K562 (cell line): ENCODE results near the gene TMEM72. TPM values are rescaled to one million over a fixed set of nuclear protein-coding genes. Genes with fewer than 3 reads are reported as not detected.

ENCODE experiments used
- ATAC-seq: fragments of 200-7000 bp; cut with Tn5 transposase; 3 replicates; pipeline ENCODE4 v1.9.1; 2020; ENCODE audit warnings: moderate library complexity
- BruUV-seq: library from RNA; stranded (reverse); fragments of 400-500 nt; replicated peaks from 2 replicates; lab custom pipeline; 2021; lab: Mats Ljungman, UMichigan
- CTCF ChIA-PET: fragments of 300-600 bp; formaldehyde crosslinking; extraction: SDS; loops from one replicate; lab custom pipeline; 2021; ENCODE audit warnings: low intra/inter-chr PET ratio; lab: Yijun Ruan, JAX
- POLR2A ChIA-PET: fragments of 300-600, 350-650 bp; sonication (Branson Sonifier 250); formaldehyde crosslinking; extraction: SDS; loops from one replicate; lab custom pipeline; 2021; ENCODE audit warnings: antibody characterized with exemption, inconsistent platforms; lab: Yijun Ruan, JAX
- DNase-seq, 4 experiments: peaks; one replicate each; pipeline versions ENCODE4 v3.0.0 to v3.0.0-alpha.2; 2011 to 2018; ENCODE audit warnings: low spot score in 3 of 4, mixed read lengths in 3 of 4; ENCODE audit errors: extremely low read depth in 1 of 4
- FAIRE-seq: peaks from 2 replicates; lab custom pipeline; 2011; peaks lifted over from hg19 to GRCh38; lab: Jason Lieb, UNC
- H2AFZ ChIP-seq: 2 replicates; pipeline ENCODE4 v1.6.0; 2011; ENCODE audit warnings: low read depth, low read length, control low read depth, inconsistent platforms
- H3K27ac ChIP-seq: fragments of 200-600 bp; 3 replicates; pipeline ENCODE4 v1.8.0; 2011; ENCODE audit warnings: low read depth, mild to moderate bottlenecking, control low read depth, inconsistent platforms, low read length, moderate library complexity, mixed read lengths; ENCODE audit errors: extremely low read depth
- H3K27me3 ChIP-seq, 2 experiments: fragments of 300-600 bp in 1 of 2; 2 replicates in 1 of 2; 3 replicates in 1 of 2; pipeline versions ENCODE4 v1.6.0 to v1.8.0; 2011; ENCODE audit warnings: inconsistent platforms in 2 of 2, low read length in 2 of 2, mild to moderate bottlenecking in 1 of 2, mixed read lengths in 1 of 2, moderate library complexity in 1 of 2; ENCODE audit not compliant: control insufficient read depth in 2 of 2, insufficient read depth in 2 of 2
- H3K36me3 ChIP-seq: fragments of 300-600 bp; 3 replicates; pipeline ENCODE4 v1.8.0; 2011; ENCODE audit warnings: mild to moderate bottlenecking, low read length, inconsistent platforms; ENCODE audit not compliant: control insufficient read depth, insufficient read depth
- H3K4me1 ChIP-seq, 2 experiments: fragments of 200-600 bp in 1 of 2; replicated peaks in 1 of 2; 2 replicates in 1 of 2; 3 replicates in 1 of 2; pipeline versions ENCODE4 v1.5.1 to v1.8.0; 2011; ENCODE audit warnings: inconsistent platforms in 2 of 2, low read length in 2 of 2, mild to moderate bottlenecking in 1 of 2, mixed read lengths in 1 of 2, moderate library complexity in 1 of 2; ENCODE audit not compliant: control insufficient read depth in 2 of 2, insufficient read depth in 2 of 2
- H3K4me2 ChIP-seq: 2 replicates; pipeline ENCODE4 v1.6.1; 2011; ENCODE audit warnings: low read length, control low read depth, inconsistent platforms, mixed read lengths; ENCODE audit not compliant: insufficient read depth
- H3K4me3 ChIP-seq: fragments of 200-600 bp; sonication (generic), shearing (Covaris generic); 2 replicates; pipeline ENCODE4 v1.5.1; 2016; ENCODE audit warnings: control low read depth, inconsistent platforms
- H3K79me2 ChIP-seq: fragments of 200-600 bp; 3 replicates; pipeline ENCODE4 v1.8.0; 2011; ENCODE audit warnings: low read length, inconsistent platforms; ENCODE audit not compliant: control insufficient read depth, insufficient read depth
- H3K9ac ChIP-seq, 2 experiments: 2 replicates each; pipeline versions ENCODE4 v1.6.0 to v1.6.1; 2011; ENCODE audit warnings: low read depth in 2 of 2, low read length in 2 of 2, control low read depth in 1 of 2, inconsistent platforms in 1 of 2, mild to moderate bottlenecking in 1 of 2, mixed read lengths in 1 of 2; ENCODE audit not compliant: insufficient read depth in 1 of 2
- H3K9me1 ChIP-seq: one replicate; pipeline ENCODE4 v1.6.0; 2011; ENCODE audit warnings: inconsistent platforms, mild to moderate bottlenecking, low read length, moderate library complexity; ENCODE audit not compliant: control insufficient read depth, insufficient read depth
- H3K9me3 ChIP-seq: replicated peaks from 2 replicates; pipeline ENCODE4 v1.5.1; 2011; ENCODE audit warnings: low read depth, low read length, inconsistent platforms; ENCODE audit not compliant: control insufficient read depth, insufficient read depth
- H4K20me1 ChIP-seq: replicated peaks from 2 replicates; pipeline ENCODE4 v1.6.1; 2011; ENCODE audit warnings: low read length, inconsistent platforms, mixed read lengths; ENCODE audit not compliant: control insufficient read depth, insufficient read depth
- ARID1B ChIP-seq: fragments of 450-650 bp; IDR thresholded peaks from 2 replicates; pipeline ENCODE4 v1.6.1; 2016; ENCODE audit warnings: antibody characterized with exemption, mild to moderate bottlenecking, inconsistent platforms
- CBFB ChIP-seq: sonication (generic); formaldehyde crosslinking; IDR thresholded peaks from 2 replicates; pipeline ENCODE4 v1.4.0; 2020; ENCODE audit warnings: mild to moderate bottlenecking, missing genetic modification reagents
- ESRRA ChIP-seq: fragments of 450-650 bp; IDR thresholded peaks from 2 replicates; pipeline ENCODE4 v1.6.1; 2014; ENCODE audit warnings: low read depth, mild to moderate bottlenecking, moderate library complexity, borderline replicate concordance
- GTF2F1 ChIP-seq: IDR thresholded peaks from 2 replicates; pipeline ENCODE4 v1.6.1; 2011; ENCODE audit warnings: low read depth, low read length, improper control_type of control experiment
- HDAC8 ChIP-seq: fragments of 450-650 bp; IDR thresholded peaks from 2 replicates; pipeline ENCODE4 v1.6.1; 2016; ENCODE audit warnings: mild to moderate bottlenecking, missing genetic modification characterization, moderate library complexity, missing compliant biosample characterization
- HMGN3 ChIP-seq: IDR thresholded peaks from 2 replicates; pipeline ENCODE4 v1.6.1; 2011; ENCODE audit warnings: borderline replicate concordance, low read depth, mild to moderate bottlenecking, mixed read lengths, low read length; ENCODE audit not compliant: insufficient read length; ENCODE audit errors: extremely low read depth
- NFE2L1 ChIP-seq: fragments of 450-650 bp; IDR thresholded peaks from 2 replicates; pipeline ENCODE4 v1.6.1; 2016; ENCODE audit warnings: missing genetic modification characterization, low read depth, mild to moderate bottlenecking, missing compliant biosample characterization, moderate library complexity, borderline replicate concordance
- NFXL1 ChIP-seq: fragments of 450-650 bp; formaldehyde crosslinking; IDR thresholded peaks from 2 replicates; pipeline ENCODE4 v1.4.0; 2021; ENCODE audit warnings: mild to moderate bottlenecking
- RFX1 ChIP-seq: fragments of 450-650 bp; IDR thresholded peaks from 2 replicates; pipeline ENCODE4 v1.6.1; 2016; ENCODE audit warnings: mild to moderate bottlenecking, moderate library complexity
- SOX6 ChIP-seq: fragments of 450-650 bp; IDR thresholded peaks from 2 replicates; pipeline ENCODE4 v1.6.1; 2014; ENCODE audit warnings: mild to moderate bottlenecking
- ZBTB8A ChIP-seq: fragments of 450-650 bp; IDR thresholded peaks from 2 replicates; pipeline ENCODE4 v1.6.1; 2018; ENCODE audit warnings: mild to moderate bottlenecking, moderate library complexity; ENCODE audit not compliant: partially characterized antibody
- ZNF174 ChIP-seq: fragments of 250-450 bp; sonication (Bioruptor Pico); IDR thresholded peaks from 2 replicates; pipeline ENCODE4 v1.4.0; 2020; ENCODE audit warnings: mild to moderate bottlenecking
- WGBS: fragments of 100-300 bp; shearing (Covaris generic); methylation state at CpG from one replicate; pipeline ENCODE4 v1.1.6; 2016; ENCODE audit warnings: low coverage, mixed read lengths; ENCODE audit not compliant: insufficient coverage; ENCODE audit errors: missing lambda C conversion rate; 5-methylcytosine and 5-hydroxymethylcytosine counted together
- in situ Hi-C: fragments of 300-500 bp; cut with MboI; formaldehyde crosslinking; loops from 4 replicates; pipeline ENCODE4 v1.15.0; 2018; ENCODE audit warnings: inconsistent platforms, mixed read lengths
- intact Hi-C: fragments of 100-400 bp; cut with micrococcal nuclease; formaldehyde crosslinking; loops from 2 replicates; pipeline ENCODE4 v1.14.2; 2022
- polyA plus RNA-seq, 8 experiments: library from polyadenylated mRNA; depleted of rRNA in 4 of 8; stranded (reverse) in 5 of 8; unstranded in 3 of 8; fragments of >200 nt; fragmentation: Nextera tagmentation in 2 of 8; fragmentation: Illumina TruSeq in 1 of 8; extraction: Ambion mirVana in 2 of 8; extraction: Trizol in 1 of 8; gene quantifications; 2 replicates each; pipeline versions ENCODE4 v1.2.1 to v1.2.3, GENCODE V29; 2011 to 2014; ENCODE audit warnings: inconsistent platforms in 1 of 8, missing spikeins in 1 of 8
- total RNA-seq, 7 experiments: library from RNA; depleted of rRNA in 6 of 7; stranded (reverse); fragments of >200 nt in 6 of 7; fragmentation: Illumina TruSeq in 2 of 7; extraction: Trizol in 2 of 7; gene quantifications; 2 replicates each; pipeline versions ENCODE4 v1.2.1 to v1.2.3, GENCODE V29; 2011 to 2021; ENCODE audit warnings: low replicate concordance in 1 of 7

Gene TMEM72
- total and polyA plus RNA-seq, 9 of the 15 experiments (the other 6 are each of a cell fraction or from before 2014, with no cell fraction given): not detected

- under 1% methylated on average over 18 of the region's 18 CpGs for WGBS
- POLR2A ChIA-PET: interaction anchor here (1.2 kb wide), 1 partner anchor 10 kb away, joined by 4 read pairs; no protein-coding TSS in a partner anchor
- DNase-seq: no peak
These were observed 23.5 kb downstream of the TMEM72 start for GRCh38 chr10:44934416-44935200.

GRCh38 chr10:44935201-44935965 is 24.2 kb downstream of the TMEM72 start:
- Histone ChIP-seq H3K36me3 (no peaks in the 10 kb centered on the region), H3K79me2 (no peaks in the 10 kb centered on the region), H3K27me3 (peaks cover 9 to 39% of the 10 kb centered on the region in 2 experiments; a peak in 4 of 5 replicates), H3K9ac (no peak overlapping the region), H3K4me2 (no peak overlapping the region), H3K4me3 (no peak overlapping the region), H4K20me1 (peaks cover 2% of the 10 kb centered on the region; the same call in 1 of the 2 replicates), H3K9me3 (no peaks in the 10 kb centered on the region), H3K4me1 (no peaks in the 10 kb centered on the region), H3K27ac (no peak overlapping the region), H3K9me1 (no peaks in the 10 kb centered on the region), H2AFZ (no peak overlapping the region)
- ATAC-seq (no peak), DNase-seq (no peak), FAIRE-seq (no peak)
- POLR2A ChIA-PET: interaction anchor here (1.1 to 1.2 kb wide), 2 partner anchors 9 to 15 kb away, joined by 3 to 4 read pairs; no protein-coding TSS in a partner anchor
- intact Hi-C loops: no loop called here
- CTCF ChIA-PET: interaction anchor here (1.2 to 3.7 kb wide), 2 partner anchors 39 to 55 kb away, joined by 5 to 32 read pairs; no protein-coding TSS in a partner anchor
- WGBS: 2% methylated on average over 6 of the region's 9 CpGs
- BruUV-seq: no TSS peak
- in situ Hi-C loops: no loop called here
- TF ChIP-seq ZNF174 (CRISPR knock-in tag): no peak
- TF ChIP-seq ARID1B: no peak
- TF ChIP-seq GTF2F1: no peak
- no peak for TF ChIP-seq CBFB (CRISPR knock-in tag)
- TF ChIP-seq HDAC8 (tag): no peak
- TF ChIP-seq ZBTB8A: no peak
- no peak for TF ChIP-seq NFE2L1 (tag)
- TF ChIP-seq SOX6: no peak
- TF ChIP-seq HMGN3: no peak

More at GRCh38 chr10:44934416-44935200, 23.5 kb downstream of the TMEM72 start:
- no TSS peak for BruUV-seq
- intact Hi-C loops (no loop called here), in situ Hi-C loops (no loop called here)
- Histone ChIP-seq H3K4me1 (no peaks in the 10 kb centered on the region), H2AFZ (no peak overlapping the region), H3K4me3 (no peak overlapping the region), H3K36me3 (no peaks in the 10 kb centered on the region), H3K9me3 (no peaks in the 10 kb centered on the region), H3K79me2 (no peaks in the 10 kb centered on the region), H3K27ac (no peak overlapping the region), H4K20me1 (peaks cover 2% of the 10 kb centered on the region; the same call in 1 of the 2 replicates), H3K27me3 (peaks cover 9 to 44% of the 10 kb centered on the region in 2 experiments; a peak in 4 of 5 replicates), H3K4me2 (no peak overlapping the region), H3K9me1 (no peaks in the 10 kb centered on the region), H3K9ac (no peak overlapping the region)
- no peak for TF ChIP-seq ESRRA
- no peak for TF ChIP-seq RFX1
- no peak for TF ChIP-seq NFXL1
- CTCF ChIA-PET: interaction anchor here (1.2 to 3.7 kb wide), 2 partner anchors 40 to 56 kb away, joined by 5 to 32 read pairs; no protein-coding TSS in a partner anchor
- FAIRE-seq (no peak), ATAC-seq (no peak)
